ENCODE results near the gene LDB2. TPM values are rescaled to one million over a fixed set of nuclear protein-coding genes. Genes with fewer than 3 reads are reported as not detected.

Gene LDB2
- total RNA-seq, 2 donors from 2014 or later = 11.4 to 14.5 TPM

DNA sequence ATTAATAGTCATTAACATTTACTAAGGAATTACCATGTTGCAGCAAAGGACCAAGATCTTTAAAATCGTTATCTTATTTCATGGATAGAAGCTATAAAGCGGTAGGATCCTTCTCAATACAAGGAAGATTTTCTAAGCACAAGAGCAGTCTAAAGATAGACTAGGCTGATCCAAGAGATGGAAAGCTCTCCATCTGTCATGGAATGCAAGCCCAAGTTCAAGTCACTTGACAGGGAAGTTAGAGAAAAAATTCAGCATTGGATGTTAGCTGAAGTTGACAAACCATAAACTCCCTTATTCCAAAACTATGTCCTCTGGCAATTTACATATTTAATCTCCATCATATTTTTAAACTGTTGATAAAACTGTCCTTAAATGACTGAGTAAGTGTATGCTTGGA is 177.7 kb downstream of the LDB2 start:
- 73 to 100% methylated on average over 2 of the region's 2 CpGs for WGBS, 2 experiments (ENCODE audit: insufficient coverage in 1 of 2, insufficient read length in 1 of 2)

DNA sequence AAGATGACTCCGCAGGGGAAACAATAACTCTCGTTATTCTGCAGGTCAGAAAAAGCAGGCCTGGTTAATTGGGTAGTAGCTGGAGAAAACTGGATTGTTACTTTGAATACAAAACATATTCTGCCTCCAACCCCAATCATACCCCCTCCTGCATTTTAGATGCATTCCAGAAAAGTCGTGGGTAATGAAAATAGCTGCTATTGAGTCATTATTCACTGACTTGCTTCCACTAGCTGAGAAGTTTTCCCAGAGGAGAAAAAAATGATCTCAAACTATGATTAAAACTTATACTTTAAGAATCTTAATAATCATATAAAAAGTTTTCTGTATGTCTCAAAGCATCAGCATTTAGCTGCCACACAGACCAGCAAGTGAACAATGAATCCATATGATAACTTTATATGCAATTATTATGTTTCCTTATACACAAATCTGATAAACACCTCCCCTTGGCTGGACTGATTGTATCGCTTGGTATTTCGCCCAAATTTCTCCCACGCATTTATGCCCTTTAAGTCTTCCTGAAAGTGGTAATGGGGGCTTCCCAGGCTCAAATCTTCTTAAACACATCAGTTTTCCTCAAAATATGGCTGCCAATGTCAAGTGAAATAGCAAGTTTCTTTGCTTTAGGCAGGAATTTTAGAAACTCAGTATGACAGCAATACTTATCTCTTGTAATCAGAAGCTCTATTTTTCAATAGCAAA is 181.0 kb downstream of the LDB2 start:
- Histone ChIP-seq H3K27me3 (ENCODE audit: control insufficient read depth, insufficient read depth, low read length, poor library complexity, severe bottlenecking) (no peaks in the 10 kb centered on the region), H3K27ac (ENCODE audit: low read depth, low read length) (no peak overlapping the region), H3K36me3 (ENCODE audit: control insufficient read depth, insufficient read depth, low read length) (no peaks in the 10 kb centered on the region), H3K4me3 (ENCODE audit: low read length) (no peak overlapping the region), H3K9ac (ENCODE audit: extremely low read depth, low read length, poor library complexity, severe bottlenecking) (no peak overlapping the region), H3K9me3 (ENCODE audit: control insufficient read depth, low read length) (peaks cover 8% of the 10 kb centered on the region), H3K4me1 (ENCODE audit: control insufficient read depth, insufficient read depth, low read length) (no peaks in the 10 kb centered on the region)
- Mint-ChIP-seq H3K27ac (no peak overlapping the region), H3K4me3 (no peak overlapping the region), H3K9me3 (peaks cover 11% of the 10 kb centered on the region), H3K27me3 (ENCODE audit: insufficient read depth) (peaks cover 2% of the 10 kb centered on the region), H3K36me3 (ENCODE audit: low read depth) (no peaks in the 10 kb centered on the region), H3K4me1 (no peaks in the 10 kb centered on the region)
- DNase-seq = no peak
- TF ChIP-seq, protein P1, sequence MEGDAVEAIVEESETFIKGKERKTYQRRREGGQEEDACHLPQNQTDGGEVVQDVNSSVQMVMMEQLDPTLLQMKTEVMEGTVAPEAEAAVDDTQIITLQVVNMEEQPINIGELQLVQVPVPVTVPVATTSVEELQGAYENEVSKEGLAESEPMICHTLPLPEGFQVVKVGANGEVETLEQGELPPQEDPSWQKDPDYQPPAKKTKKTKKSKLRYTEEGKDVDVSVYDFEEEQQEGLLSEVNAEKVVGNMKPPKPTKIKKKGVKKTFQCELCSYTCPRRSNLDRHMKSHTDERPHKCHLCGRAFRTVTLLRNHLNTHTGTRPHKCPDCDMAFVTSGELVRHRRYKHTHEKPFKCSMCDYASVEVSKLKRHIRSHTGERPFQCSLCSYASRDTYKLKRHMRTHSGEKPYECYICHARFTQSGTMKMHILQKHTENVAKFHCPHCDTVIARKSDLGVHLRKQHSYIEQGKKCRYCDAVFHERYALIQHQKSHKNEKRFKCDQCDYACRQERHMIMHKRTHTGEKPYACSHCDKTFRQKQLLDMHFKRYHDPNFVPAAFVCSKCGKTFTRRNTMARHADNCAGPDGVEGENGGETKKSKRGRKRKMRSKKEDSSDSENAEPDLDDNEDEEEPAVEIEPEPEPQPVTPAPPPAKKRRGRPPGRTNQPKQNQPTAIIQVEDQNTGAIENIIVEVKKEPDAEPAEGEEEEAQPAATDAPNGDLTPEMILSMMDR (conservative IDR thresholded peaks at IDR 0.05) = no peak
- 89 to 95% methylated on average over 4 to 6 of the region's 6 CpGs for WGBS, 2 experiments (ENCODE audit: insufficient coverage in 1 of 2, insufficient read length in 1 of 2)

More for the DNA sequence above, 177.7 kb downstream of the LDB2 start:
- Histone ChIP-seq H3K9ac (ENCODE audit: extremely low read depth, low read length, poor library complexity, severe bottlenecking) (no peak overlapping the region), H3K27me3 (ENCODE audit: control insufficient read depth, insufficient read depth, low read length, poor library complexity, severe bottlenecking) (no peaks in the 10 kb centered on the region), H3K27ac (ENCODE audit: low read depth, low read length) (no peak overlapping the region), H3K36me3 (ENCODE audit: control insufficient read depth, insufficient read depth, low read length) (no peaks in the 10 kb centered on the region), H3K4me3 (ENCODE audit: low read length) (no peak overlapping the region), H3K4me1 (ENCODE audit: control insufficient read depth, insufficient read depth, low read length) (no peaks in the 10 kb centered on the region), H3K9me3 (ENCODE audit: control insufficient read depth, low read length) (peaks cover 9% of the 10 kb centered on the region)
- Mint-ChIP-seq H3K27me3 (ENCODE audit: insufficient read depth) (no peaks in the 10 kb centered on the region), H3K9me3 (peaks cover 21% of the 10 kb centered on the region), H3K36me3 (ENCODE audit: low read depth) (peaks cover 5% of the 10 kb centered on the region), H3K4me3 (no peak overlapping the region), H3K27ac (no peak overlapping the region), H3K4me1 (no peaks in the 10 kb centered on the region)
- no peak for DNase-seq
- TF ChIP-seq, protein P1 (conservative IDR thresholded peaks at IDR 0.05) = no peak

DNA sequence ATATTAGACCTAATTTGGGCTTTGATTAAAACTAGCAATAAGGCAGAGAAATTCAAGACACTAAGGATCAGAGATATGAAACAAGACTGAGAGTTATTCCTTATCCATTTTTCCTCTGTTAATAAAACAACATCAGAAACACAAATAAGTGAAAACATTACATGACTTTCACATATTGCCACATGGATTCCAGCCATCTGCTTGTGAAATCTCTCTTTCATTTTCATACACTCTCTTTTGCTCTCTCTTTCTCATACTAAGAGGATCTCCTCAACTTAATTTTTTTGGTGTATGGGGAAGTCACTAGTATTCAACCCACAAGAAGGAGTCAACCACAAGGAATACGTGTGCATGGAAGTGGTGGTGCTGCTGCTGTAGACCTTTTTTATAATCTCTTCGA is 183.0 kb downstream of the LDB2 start:
- no peaks in the 10 kb centered on the region for H3K27me3 ChIP-seq (ENCODE audit: control insufficient read depth, insufficient read depth, low read length, poor library complexity, severe bottlenecking)
- no peaks in the 10 kb centered on the region for H3K4me1 ChIP-seq (ENCODE audit: control insufficient read depth, insufficient read depth, low read length)
- H3K4me3 ChIP-seq (ENCODE audit: low read length) = no peak overlapping the region
- H3K36me3 Mint-ChIP-seq (ENCODE audit: low read depth) = no peaks in the 10 kb centered on the region
- no peak overlapping the region for H3K4me3 Mint-ChIP-seq
- 88% methylated on average over 2 of the region's 2 CpGs; no CpG with 5 or more reads in 1 of the 2 experiments for WGBS, 2 experiments (ENCODE audit: insufficient coverage in 1 of 2, insufficient read length in 1 of 2)
- H3K27me3 Mint-ChIP-seq (ENCODE audit: insufficient read depth) = peaks cover 2% of the 10 kb centered on the region
- no peak overlapping the region for H3K27ac Mint-ChIP-seq
- H3K27ac ChIP-seq (ENCODE audit: low read depth, low read length) = no peak overlapping the region
- peaks cover 8% of the 10 kb centered on the region for H3K9me3 ChIP-seq (ENCODE audit: control insufficient read depth, low read length)
- DNase-seq = no peak
- peaks cover 11% of the 10 kb centered on the region for H3K9me3 Mint-ChIP-seq
- H3K36me3 ChIP-seq (ENCODE audit: control insufficient read depth, insufficient read depth, low read length) = no peaks in the 10 kb centered on the region
- H3K9ac ChIP-seq (ENCODE audit: extremely low read depth, low read length, poor library complexity, severe bottlenecking) = no peak overlapping the region
- no peaks in the 10 kb centered on the region for H3K4me1 Mint-ChIP-seq
- TF ChIP-seq, protein P1 (conservative IDR thresholded peaks at IDR 0.05) = no peak
